ENCODE results near the gene KRT13. TPM values are rescaled to one million over a fixed set of nuclear protein-coding genes. Genes with fewer than 3 reads are reported as not detected.
"Not testable (repeated sequence)": the region's sequence is repeated elsewhere in the genome, so short reads cannot be mapped to it uniquely, and the experiment has no call there.

Gene KRT13
- total and polyA plus RNA-seq, 2 of the 4 experiments (the other 2 are of a cell fraction) = 0.18 to 0.56 TPM

- H2BK20ac ChIP-seq (ENCODE audit: low read depth, low read length); DNase-seq; H4K5ac ChIP-seq (ENCODE audit: low read depth, low read length); H3K14ac ChIP-seq (replicated peaks; ENCODE audit: low read depth, low read length); H2BK15ac ChIP-seq (ENCODE audit: low read depth, low read length); H3K9me3 ChIP-seq (ENCODE audit: control insufficient read depth, insufficient read depth, low read length); BruUV-seq (replicated peaks); H3K4me3 ChIP-seq (ENCODE audit: insufficient read depth, low read depth, low read length); ATAC-seq (ENCODE audit: low read depth); H3K18ac ChIP-seq (ENCODE audit: low read depth, low read length); H3K56ac ChIP-seq (ENCODE audit: extremely low read depth, insufficient read depth, low read length); H2AK9ac ChIP-seq (replicated peaks; ENCODE audit: low read depth, low read length, poor library complexity); H2BK5ac ChIP-seq (ENCODE audit: low read depth, low read length, poor library complexity, severe bottlenecking); H4K8ac ChIP-seq (ENCODE audit: low read depth in 2 of 2, low read length in 2 of 2); H3K4ac ChIP-seq (ENCODE audit: low read depth, low read length); H3K79me1 ChIP-seq (ENCODE audit: low read depth in 1 of 2, low read length in 2 of 2); H3K27me3 ChIP-seq (ENCODE audit: control insufficient read depth, insufficient read depth, low read length); H2AFZ ChIP-seq (replicated peaks; ENCODE audit: low read length, poor library complexity); dilution Hi-C loops (cut with HindIII; ENCODE audit: low sequenced_read_pairs, unreplicated experiment); H3K23ac ChIP-seq (ENCODE audit: low read depth, low read length); H2AK5ac ChIP-seq (ENCODE audit: low read depth, low read length); H3K27ac ChIP-seq (ENCODE audit: insufficient read depth, low read length); H4K91ac ChIP-seq (ENCODE audit: insufficient read depth, low read depth, low read length); H4K20me1 ChIP-seq (ENCODE audit: insufficient read depth, low read length); H3K36me3 ChIP-seq (ENCODE audit: control insufficient read depth, insufficient read depth, low read length); POLR2A ChIA-PET (ENCODE audit: unreplicated experiment); in situ Hi-C loops (cut with MboI; ENCODE audit: low sequenced_read_pairs); H3K9ac ChIP-seq (ENCODE audit: low read depth, low read length); H2BK120ac ChIP-seq (ENCODE audit: low read depth, low read length); H3K4me2 ChIP-seq (ENCODE audit: low read depth, low read length): not testable (repeated sequence)
- intact Hi-C loops (cut with micrococcal nuclease) = loop anchor here (1.0 kb wide), 1 partner anchor 38 kb away; no protein-coding TSS in a partner anchor
- CTCF ChIA-PET = interaction anchor here (1.2 kb wide), 1 partner anchor 120 kb away, joined by 4 read pairs; no protein-coding TSS in a partner anchor
- H3K4me1 ChIP-seq (ENCODE audit: control insufficient read depth, insufficient read depth, low read length) = peaks cover 22% of the 10 kb centered on the region
- WGBS, 2 experiments (ENCODE audit: extremely low coverage in 2 of 2, insufficient read length in 1 of 2) = 90% methylated on average over 2 of the region's 10 CpGs; no CpG with 5 or more reads in 1 of the 2 experiments
- peaks cover 13% of the 10 kb centered on the region for H3K9me1 ChIP-seq (ENCODE audit: insufficient read depth, low read length)
Measured at GRCh38 chr17:41542786-41543185, 37.4 kb upstream of the KRT13 start.

All from IMR-90 (cell line).